PC-9 (cell line): ENCODE measurements around the gene SLC35E2B.

Source experiments
- CTCF ChIP-seq: fragments of 200-600 bp; sonication (generic); conservative IDR thresholded peaks from 2 replicates; pipeline ENCODE4 v1.6.1; 2017; ENCODE audit warnings: mixed run types, antibody characterized with exemption, mild to moderate bottlenecking, moderate library complexity
- EZH2 ChIP-seq: fragments of 200-600 bp; sonication (generic); IDR thresholded peaks from 2 replicates; pipeline ENCODE4 v1.8.0; 2017; ENCODE audit warnings: antibody characterized with exemption, low read depth

- TF ChIP-seq CTCF (no peak), EZH2 (no peak)
Measured at GRCh38 chr1:1666526-1666925, 26.1 kb downstream of the SLC35E2B start.
